SK-N-MC (cell line): ENCODE data around the gene ARID5B.

Experiments
- DNase-seq: peaks from one replicate; pipeline ENCODE4 v3.0.0-alpha.2; 2011; ENCODE audit warnings: low read depth, low spot score
- H3K27ac ChIP-seq: fragments of 200-600 bp; sonication (generic); 2 replicates; pipeline ENCODE4 v1.5.1; 2016; ENCODE audit warnings: mixed run types
- H3K36me3 ChIP-seq: fragments of 200-600 bp; sonication (generic); 2 replicates; pipeline ENCODE4 v1.6.1; 2017; ENCODE audit warnings: antibody characterized with exemption, low read length, mixed read lengths; ENCODE audit not compliant: insufficient read depth
- H3K4me3 ChIP-seq: fragments of 200-600 bp; sonication (generic); 2 replicates; pipeline ENCODE4 v1.5.1; 2016
- H3K9ac ChIP-seq: fragments of 200-600 bp; sonication (generic); 2 replicates; pipeline ENCODE4 v1.8.0; 2017; ENCODE audit warnings: mixed run types, mixed read lengths; ENCODE audit not compliant: insufficient read length
- H3K9me3 ChIP-seq: fragments of 200-600 bp; sonication (generic); 2 replicates; pipeline ENCODE4 v1.6.1; 2017; ENCODE audit warnings: low read depth, mild to moderate bottlenecking, antibody characterized with exemption, low read length, moderate library complexity, mixed read lengths
- EZH2 ChIP-seq: fragments of 200-600 bp; sonication (generic); IDR thresholded peaks from one replicate; pipeline ENCODE4 v1.6.1; 2017; ENCODE audit warnings: antibody characterized with exemption
- FOXP2 ChIP-seq: optimal IDR thresholded peaks from 2 replicates; pipeline ENCODE3; 2011; ENCODE audit warnings: mild to moderate bottlenecking, moderate library complexity; ENCODE audit not compliant: insufficient read depth; ENCODE audit errors: extremely low read length, control extremely low read depth
- POLR2AphosphoS5 ChIP-seq: IDR thresholded peaks from 2 replicates; pipeline ENCODE4 v1.6.1; 2012; ENCODE audit warnings: mild to moderate bottlenecking, low read depth, low read length, borderline replicate concordance

The ARID5B gene

GRCh38 chr10:62098278-62099121 is 197.0 kb downstream of the ARID5B start:
- no peak overlapping the region for H3K4me3 ChIP-seq
- H3K9ac ChIP-seq = no peak overlapping the region
- H3K36me3 ChIP-seq = no peaks in the 10 kb centered on the region
- no peak for DNase-seq
- TF ChIP-seq EZH2 (no peak), FOXP2 (no peak), POLR2AphosphoS5 (no peak)
- no peak overlapping the region for H3K27ac ChIP-seq
- H3K9me3 ChIP-seq = no peaks in the 10 kb centered on the region

GRCh38 chr10:62099299-62099698 is 197.8 kb downstream of the ARID5B start:
- Histone ChIP-seq H3K9me3 (no peaks in the 10 kb centered on the region), H3K4me3 (no peak overlapping the region), H3K36me3 (no peaks in the 10 kb centered on the region), H3K27ac (no peak overlapping the region), H3K9ac (no peak overlapping the region)
- no peak for DNase-seq
- TF ChIP-seq POLR2AphosphoS5 = no peak
- TF ChIP-seq FOXP2 = no peak
- no peak for TF ChIP-seq EZH2

- Histone ChIP-seq H3K27ac (no peak overlapping the region), H3K4me3 (no peak overlapping the region), H3K36me3 (no peaks in the 10 kb centered on the region), H3K9ac (no peak overlapping the region), H3K9me3 (no peaks in the 10 kb centered on the region)
- TF ChIP-seq EZH2 = no peak
- no peak for TF ChIP-seq POLR2AphosphoS5
- no peak for TF ChIP-seq FOXP2
- DNase-seq = no peak
These were observed 202.4 kb downstream of the ARID5B start for GRCh38 chr10:62103857-62104256.

- no peak for DNase-seq
- no peaks in the 10 kb centered on the region for H3K9me3 ChIP-seq
- H3K36me3 ChIP-seq = no peaks in the 10 kb centered on the region
- H3K9ac ChIP-seq = no peak overlapping the region
- TF ChIP-seq POLR2AphosphoS5 (no peak), FOXP2 (no peak), EZH2 (no peak)
- no peak overlapping the region for H3K27ac ChIP-seq
- no peak overlapping the region for H3K4me3 ChIP-seq
These were observed 205.5 kb downstream of the ARID5B start for GRCh38 chr10:62106929-62107519.

- H3K9ac ChIP-seq = no peak overlapping the region
- no peak for DNase-seq
- no peak overlapping the region for H3K4me3 ChIP-seq
- no peaks in the 10 kb centered on the region for H3K36me3 ChIP-seq
- TF ChIP-seq POLR2AphosphoS5 (no peak), EZH2 (no peak), FOXP2 (no peak)
- no peaks in the 10 kb centered on the region for H3K9me3 ChIP-seq
- no peak overlapping the region for H3K27ac ChIP-seq
These were observed 207.5 kb downstream of the ARID5B start for GRCh38 chr10:62108759-62109586.

- H3K4me3 ChIP-seq = no peak overlapping the region
- TF ChIP-seq EZH2 = no peak
- TF ChIP-seq POLR2AphosphoS5 = no peak
- TF ChIP-seq FOXP2 = no peak
- H3K36me3 ChIP-seq = no peaks in the 10 kb centered on the region
- no peak for DNase-seq
- no peaks in the 10 kb centered on the region for H3K9me3 ChIP-seq
- no peak overlapping the region for H3K9ac ChIP-seq
- no peak overlapping the region for H3K27ac ChIP-seq
These were observed 208.2 kb downstream of the ARID5B start for GRCh38 chr10:62109587-62110293.

- no peak for DNase-seq
- no peak overlapping the region for H3K27ac ChIP-seq
These were observed 210.8 kb downstream of the ARID5B start for GRCh38 chr10:62112300-62112699.

More at GRCh38 chr10:62112300-62112699, 210.8 kb downstream of the ARID5B start:
- Histone ChIP-seq H3K4me3 (no peak overlapping the region), H3K36me3 (no peaks in the 10 kb centered on the region), H3K9me3 (no peaks in the 10 kb centered on the region), H3K9ac (no peak overlapping the region)
- no peak for TF ChIP-seq EZH2
- no peak for TF ChIP-seq POLR2AphosphoS5
- no peak for TF ChIP-seq FOXP2
